ENCODE measurements around the gene IL4I1.
"Not testable (repeated sequence)": the region's sequence is repeated elsewhere in the genome, so short reads cannot be mapped to it uniquely, and the experiment has no call there.

Gene IL4I1

DNA sequence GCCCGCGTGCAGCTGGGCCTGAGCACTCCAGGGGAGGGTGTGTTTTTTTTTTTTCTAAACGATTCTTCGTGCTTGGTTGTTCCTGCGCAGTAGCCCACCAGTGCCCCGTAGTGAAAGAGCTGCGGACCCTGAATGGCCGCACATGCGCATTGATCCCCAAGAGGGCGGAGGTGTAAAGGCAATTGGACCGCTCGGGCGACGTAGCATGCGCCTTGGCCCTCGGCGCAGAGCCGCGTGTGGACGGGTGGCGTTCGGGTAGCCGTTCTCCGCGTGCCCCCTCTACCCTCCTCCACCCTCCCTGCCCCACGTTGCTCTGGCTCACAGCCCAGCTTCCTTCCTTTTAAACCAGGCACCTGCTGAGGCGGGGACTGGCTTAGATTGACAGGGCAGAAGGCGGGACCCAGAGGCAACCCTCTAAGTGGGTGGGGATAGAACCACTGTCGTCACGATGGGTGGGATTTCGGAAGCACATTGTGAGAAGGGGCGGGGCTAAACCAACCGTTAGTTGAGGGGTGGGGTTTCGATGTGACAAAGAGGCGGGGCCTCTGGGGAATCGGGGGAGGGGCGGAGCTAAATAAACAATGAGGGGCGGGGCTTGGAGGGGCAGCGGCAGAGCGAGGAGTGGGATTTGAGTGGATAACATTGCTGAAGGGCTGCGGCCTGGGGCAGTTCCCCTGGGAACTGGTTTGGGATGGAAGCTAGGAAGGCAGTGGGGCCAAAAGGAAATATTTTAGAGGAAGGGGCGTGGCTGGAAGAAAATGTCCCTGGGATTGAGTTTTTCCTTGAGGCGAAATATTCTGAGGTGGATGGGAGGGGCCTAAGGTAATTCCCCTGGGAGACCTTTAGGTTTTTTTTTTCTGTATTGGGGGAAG is 33.2 kb upstream of the IL4I1 start:
- TF ChIP-seq, protein P1, sequence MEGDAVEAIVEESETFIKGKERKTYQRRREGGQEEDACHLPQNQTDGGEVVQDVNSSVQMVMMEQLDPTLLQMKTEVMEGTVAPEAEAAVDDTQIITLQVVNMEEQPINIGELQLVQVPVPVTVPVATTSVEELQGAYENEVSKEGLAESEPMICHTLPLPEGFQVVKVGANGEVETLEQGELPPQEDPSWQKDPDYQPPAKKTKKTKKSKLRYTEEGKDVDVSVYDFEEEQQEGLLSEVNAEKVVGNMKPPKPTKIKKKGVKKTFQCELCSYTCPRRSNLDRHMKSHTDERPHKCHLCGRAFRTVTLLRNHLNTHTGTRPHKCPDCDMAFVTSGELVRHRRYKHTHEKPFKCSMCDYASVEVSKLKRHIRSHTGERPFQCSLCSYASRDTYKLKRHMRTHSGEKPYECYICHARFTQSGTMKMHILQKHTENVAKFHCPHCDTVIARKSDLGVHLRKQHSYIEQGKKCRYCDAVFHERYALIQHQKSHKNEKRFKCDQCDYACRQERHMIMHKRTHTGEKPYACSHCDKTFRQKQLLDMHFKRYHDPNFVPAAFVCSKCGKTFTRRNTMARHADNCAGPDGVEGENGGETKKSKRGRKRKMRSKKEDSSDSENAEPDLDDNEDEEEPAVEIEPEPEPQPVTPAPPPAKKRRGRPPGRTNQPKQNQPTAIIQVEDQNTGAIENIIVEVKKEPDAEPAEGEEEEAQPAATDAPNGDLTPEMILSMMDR (IDR thresholded peaks at IDR 0.05; ENCODE audit: low read depth, low read length, missing control alignments): no peak
- peak overlapping the region; percentile 63 for H3K4me3 ChIP-seq (ENCODE audit: low read depth, low read length)
- DNase-seq (ENCODE audit: low read depth): peak; percentile 93

DNA sequence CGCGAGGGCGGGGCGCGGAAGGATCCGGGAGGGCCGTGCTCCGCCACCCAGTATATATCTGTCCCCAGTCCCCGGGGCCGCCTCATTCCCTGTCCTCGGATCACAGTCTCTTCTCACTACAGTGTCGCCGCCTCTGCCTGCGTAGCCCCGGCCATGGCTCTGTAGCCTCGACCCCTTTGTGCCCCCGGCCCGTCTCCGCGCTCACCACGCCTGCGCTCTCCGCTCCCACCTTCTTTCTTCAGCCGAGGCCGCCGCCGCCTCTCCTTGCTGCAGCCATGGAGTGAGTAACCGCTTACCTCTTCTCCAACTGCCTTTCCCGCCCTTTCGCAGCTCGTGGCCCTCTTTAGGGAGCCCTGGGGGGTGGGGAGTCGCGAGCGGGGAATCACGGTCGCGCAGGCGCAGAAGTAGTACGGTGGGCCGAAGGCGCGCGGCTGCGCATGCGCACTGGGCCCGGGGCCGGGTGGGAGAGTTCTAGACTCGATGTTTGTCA is 32.5 kb upstream of the IL4I1 start, which contains the start of the genes ATF5 and NUP62:
Gene ATF5, plus strand, starts transcription at position 85 of the 490 bp plus-strand sequence. CDS start 1,646 bp downstream, outside the sequence.
Gene NUP62, minus strand, starts transcription at position 384 of the 490 bp plus-strand sequence. CDS start 19,697 bp downstream, outside the sequence.
- DNase-seq (ENCODE audit: low read depth): no peak

DNA sequence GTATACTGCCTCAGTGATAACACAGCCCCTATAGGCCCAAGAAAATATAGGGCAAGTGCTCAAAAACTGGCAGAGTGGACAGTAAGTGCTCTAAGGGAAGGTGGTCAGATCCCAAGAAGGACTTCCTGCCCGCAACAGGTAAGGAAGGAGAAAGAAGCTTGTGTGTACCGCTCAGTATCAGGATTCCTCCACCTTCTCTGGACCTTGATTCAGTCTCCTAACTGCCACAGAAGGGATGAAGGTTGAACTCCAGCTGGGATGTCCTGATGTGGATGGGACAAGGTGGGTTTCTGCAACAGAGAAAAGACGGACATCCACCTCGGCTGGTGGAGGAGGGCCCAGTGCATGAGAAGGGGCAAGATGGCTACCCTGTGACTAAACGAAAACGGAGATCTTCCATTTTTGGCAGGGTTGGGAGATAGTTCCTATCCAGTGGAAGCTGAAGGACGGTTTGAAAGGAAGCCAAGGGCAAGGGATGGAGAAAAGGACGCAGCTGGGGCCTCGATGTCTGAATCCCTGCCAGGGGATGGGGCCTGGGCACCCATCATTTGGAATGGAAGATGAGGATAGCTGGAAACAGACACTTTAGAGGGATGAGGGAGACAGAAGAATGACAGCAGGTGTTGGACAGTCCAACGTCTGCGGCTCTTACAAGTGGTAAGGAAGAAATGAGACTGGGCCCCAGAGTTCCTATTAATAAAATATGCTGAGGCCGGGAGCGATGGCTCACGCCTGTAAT is 31.0 kb upstream of the IL4I1 start:
- no peak for DNase-seq (ENCODE audit: low read depth)
- H3K4me3 ChIP-seq (ENCODE audit: low read depth, low read length): peak overlapping the region; percentile 63
- TF ChIP-seq, protein P1 (IDR thresholded peaks at IDR 0.05; ENCODE audit: low read depth, low read length, missing control alignments): no peak

More for the DNA sequence above, 32.5 kb upstream of the IL4I1 start, which contains the start of the genes ATF5 and NUP62:
- H3K4me3 ChIP-seq (ENCODE audit: low read depth, low read length): peak within 1 kb of the TSS; percentile 63
- TF ChIP-seq, protein P1 (IDR thresholded peaks at IDR 0.05; ENCODE audit: low read depth, low read length, missing control alignments): no peak

DNA sequence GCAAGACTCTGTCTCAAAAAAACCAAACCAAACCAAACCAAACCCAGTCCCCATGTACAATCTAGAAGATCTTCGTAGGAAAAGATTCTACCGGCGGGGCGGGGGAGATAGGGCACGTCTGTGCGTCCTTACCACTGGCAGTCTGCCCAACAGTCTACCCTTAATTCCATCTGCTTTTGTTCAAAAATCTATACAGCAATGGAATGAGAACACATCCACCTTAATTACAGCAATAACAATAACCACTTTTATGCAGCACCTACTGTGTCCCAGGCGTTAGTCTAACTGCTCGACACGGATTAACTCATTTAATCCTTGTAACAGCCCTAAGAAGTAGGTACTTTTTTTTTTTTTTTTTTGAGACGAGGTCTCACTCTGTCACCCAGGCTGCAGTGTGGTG is 29.8 kb upstream of the IL4I1 start:
- TF ChIP-seq, protein P1 (IDR thresholded peaks at IDR 0.05; ENCODE audit: low read depth, low read length, missing control alignments): no peak
- H3K4me3 ChIP-seq (ENCODE audit: low read depth, low read length): peak overlapping the region; percentile 63
- no peak for DNase-seq (ENCODE audit: low read depth)

DNA sequence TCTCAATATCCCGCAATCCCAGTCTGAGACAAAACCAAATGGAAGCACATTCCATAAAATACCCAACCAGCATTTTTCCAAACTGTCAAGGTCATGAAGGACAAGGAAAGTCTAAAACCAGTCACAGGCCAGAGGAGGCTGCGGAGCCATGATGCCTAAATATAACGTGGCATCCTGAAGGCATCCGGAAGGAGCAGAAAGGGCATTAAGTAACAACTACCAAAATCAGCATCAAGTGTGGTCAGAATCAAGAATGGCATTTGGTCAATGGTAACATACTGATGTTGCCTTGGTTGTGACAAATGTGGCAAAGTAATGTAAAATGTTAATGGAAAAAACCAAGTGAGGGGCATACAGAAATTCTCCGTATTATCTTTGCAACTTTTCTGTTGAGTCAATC is 28.8 kb upstream of the IL4I1 start:
- DNase-seq (ENCODE audit: low read depth): no peak
- TF ChIP-seq, protein P1 (IDR thresholded peaks at IDR 0.05; ENCODE audit: low read depth, low read length, missing control alignments): no peak
- peak overlapping the region; percentile 29; the same call in 1 of the 2 replicates for H3K4me3 ChIP-seq (ENCODE audit: low read depth, low read length)

DNA sequence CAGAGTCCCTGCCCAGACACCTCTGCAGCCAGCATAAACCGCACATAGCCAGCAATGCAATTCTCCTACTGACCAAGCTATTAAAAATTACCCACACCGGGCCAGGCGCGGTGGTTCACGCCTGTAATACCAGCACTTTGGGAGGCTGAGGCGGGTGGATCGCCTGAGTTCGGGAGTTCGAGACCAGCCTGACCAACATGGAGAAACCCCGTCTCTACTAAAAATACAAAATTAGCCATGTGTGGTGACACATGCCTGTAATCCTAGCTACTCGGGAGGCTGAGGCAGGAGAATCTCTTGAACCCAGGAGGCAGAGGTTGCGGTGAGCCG is 28.2 kb upstream of the IL4I1 start:
- H3K4me3 ChIP-seq (ENCODE audit: low read depth, low read length): peak overlapping the region; percentile 36
- not testable (repeated sequence) for DNase-seq (ENCODE audit: low read depth)
